ENCODE results near the gene PPP1R36.
"Not testable (repeated sequence)": the region's sequence is repeated elsewhere in the genome, so short reads cannot be mapped to it uniquely, and the experiment has no call there.

The PPP1R36 gene

GRCh38 chr14:64562436-64562835, 12.7 kb downstream of the PPP1R36 start:
- DNase-seq (ENCODE audit: low spot score) (no peak), FAIRE-seq (no peak)

- DNase-seq (ENCODE audit: low spot score) (no peak), FAIRE-seq (peak; percentile 79)
Measured at GRCh38 chr14:64563696-64564095, 13.9 kb downstream of the PPP1R36 start.

GRCh38 chr14:64566651-64567122, 16.9 kb downstream of the PPP1R36 start:
- DNase-seq (ENCODE audit: low spot score) (no peak), FAIRE-seq (peak; percentile 88)

- peak; percentile 99 for FAIRE-seq
- DNase-seq (ENCODE audit: low spot score) = peak; percentile 92
Measured at GRCh38 chr14:64569138-64569631, 19.4 kb downstream of the PPP1R36 start.

- FAIRE-seq; DNase-seq (ENCODE audit: low spot score): not testable (repeated sequence)
Measured at GRCh38 chr14:64569646-64570045, 19.9 kb downstream of the PPP1R36 start.

- no peak for FAIRE-seq
- DNase-seq (ENCODE audit: low spot score) = no peak
Measured at GRCh38 chr14:64572386-64573104, 22.8 kb downstream of the PPP1R36 start.

GRCh38 chr14:64573109-64573508, 23.3 kb downstream of the PPP1R36 start:
- FAIRE-seq (peak; percentile 83), DNase-seq (ENCODE audit: low spot score) (no peak)

- peak; percentile 75 for FAIRE-seq
- no peak for DNase-seq (ENCODE audit: low spot score)
Measured at GRCh38 chr14:64574371-64575107, 24.8 kb downstream of the PPP1R36 start.

- no peak for DNase-seq (ENCODE audit: low spot score)
- peak; percentile 79 for FAIRE-seq
Measured at GRCh38 chr14:64577211-64577610, 27.4 kb downstream of the PPP1R36 start.

- DNase-seq (ENCODE audit: low spot score) (no peak), FAIRE-seq (peak; percentile 73)
Measured at GRCh38 chr14:64580467-64580866, 30.7 kb downstream of the PPP1R36 start.

GRCh38 chr14:64581363-64581762, 31.6 kb downstream of the PPP1R36 start:
- no peak for FAIRE-seq
- no peak for DNase-seq (ENCODE audit: low spot score)

- FAIRE-seq (no peak), DNase-seq (ENCODE audit: low spot score) (no peak)
Measured at GRCh38 chr14:64581817-64582216, 32.1 kb downstream of the PPP1R36 start.

- peak; percentile 44 for FAIRE-seq
- DNase-seq (ENCODE audit: low spot score) = no peak
Measured at GRCh38 chr14:64584190-64584589, 34.4 kb downstream of the PPP1R36 start.

GRCh38 chr14:64591809-64592208, 42.0 kb downstream of the PPP1R36 start:
- FAIRE-seq = no peak

GRCh38 chr14:64594438-64594837, 44.7 kb downstream of the PPP1R36 start:
- FAIRE-seq (no peak), DNase-seq (ENCODE audit: low spot score) (no peak)

More at GRCh38 chr14:64591809-64592208, 42.0 kb downstream of the PPP1R36 start:
- DNase-seq (ENCODE audit: low spot score) = no peak

- FAIRE-seq (no peak), DNase-seq (ENCODE audit: low spot score) (no peak)
Measured at GRCh38 chr14:64598404-64598803, 48.6 kb downstream of the PPP1R36 start.

- no peak for FAIRE-seq
- DNase-seq (ENCODE audit: low spot score) = no peak
Measured at GRCh38 chr14:64601571-64601970, 51.8 kb downstream of the PPP1R36 start.

GRCh38 chr14:64602826-64603225, 53.1 kb downstream of the PPP1R36 start:
- no peak for FAIRE-seq
- no peak for DNase-seq (ENCODE audit: low spot score)

- no peak for FAIRE-seq
- no peak for DNase-seq (ENCODE audit: low spot score)
Measured at GRCh38 chr14:64604001-64604400, 54.2 kb downstream of the PPP1R36 start.

GRCh38 chr14:64604881-64605280, 55.1 kb downstream of the PPP1R36 start:
- DNase-seq (ENCODE audit: low spot score) = no peak
- FAIRE-seq = no peak

GRCh38 chr14:64605926-64606685, 56.3 kb downstream of the PPP1R36 start:
- DNase-seq (ENCODE audit: low spot score) (no peak), FAIRE-seq (no peak)

Measured in urothelium cell line (cell line).